H9 (cell line): ENCODE measurements around the gene SYT9. TPM values are rescaled to one million over a fixed set of nuclear protein-coding genes. Genes with fewer than 3 reads are reported as not detected.

ENCODE experiments used
- DNase-seq: peaks from one replicate; pipeline ENCODE4 v3.0.0-alpha.2; 2017
- H2AFZ ChIP-seq: one replicate; pipeline ENCODE4 v1.6.1; 2013; ENCODE audit warnings: mild to moderate bottlenecking, low read length, control low read depth, moderate library complexity
- H2AK5ac ChIP-seq: 2 replicates; pipeline ENCODE4 v1.6.1; 2013; ENCODE audit warnings: low read length, control low read depth, mixed read lengths; ENCODE audit not compliant: insufficient read length
- H2BK120ac ChIP-seq: one replicate; pipeline ENCODE4 v1.6.1; 2013; ENCODE audit warnings: low read depth, mild to moderate bottlenecking, low read length, control low read depth, inconsistent platforms; ENCODE audit not compliant: poor library complexity, severe bottlenecking
- H2BK12ac ChIP-seq: 2 replicates; pipeline ENCODE4 v1.6.1; 2013; ENCODE audit warnings: low read length, control low read depth, mixed read lengths, low read depth; ENCODE audit not compliant: insufficient read length
- H2BK15ac ChIP-seq: 2 replicates; pipeline ENCODE4 v1.6.1; 2013; ENCODE audit warnings: low read depth, low read length, control low read depth
- H2BK20ac ChIP-seq: one replicate; pipeline ENCODE4 v1.6.1; 2013; ENCODE audit warnings: low read depth, mild to moderate bottlenecking, low read length, control low read depth, inconsistent platforms; ENCODE audit not compliant: poor library complexity, severe bottlenecking
- H2BK5ac ChIP-seq: 2 replicates; pipeline ENCODE4 v1.6.1; 2013; ENCODE audit warnings: low read length, control low read depth, mixed read lengths; ENCODE audit not compliant: insufficient read length
- H3K14ac ChIP-seq: 2 replicates; pipeline ENCODE4 v1.6.1; 2013; ENCODE audit warnings: low read length, control low read depth; ENCODE audit not compliant: insufficient read depth
- H3K18ac ChIP-seq: 2 replicates; pipeline ENCODE4 v1.6.1; 2013; ENCODE audit warnings: low read depth, mild to moderate bottlenecking, mixed read lengths, low read length, control low read depth; ENCODE audit not compliant: insufficient read length
- H3K23ac ChIP-seq: 2 replicates; pipeline ENCODE4 v1.6.1; 2013; ENCODE audit warnings: low read length, control low read depth, mixed read lengths, low read depth; ENCODE audit not compliant: insufficient read length
- H3K23me2 ChIP-seq: 2 replicates; pipeline ENCODE4 v1.6.1; 2013; ENCODE audit warnings: low read depth, mild to moderate bottlenecking, mixed read lengths, low read length, control low read depth; ENCODE audit not compliant: insufficient read length, poor library complexity, severe bottlenecking
- H3K27ac ChIP-seq: 2 replicates; pipeline ENCODE4 v1.5.1; 2013; ENCODE audit warnings: low read length, control low read depth, mixed read lengths, low read depth; ENCODE audit not compliant: insufficient read length
- H3K27me3 ChIP-seq: 2 replicates; pipeline ENCODE4 v1.6.1; 2013; ENCODE audit warnings: low read length, control low read depth, inconsistent platforms; ENCODE audit not compliant: insufficient read depth
- H3K4ac ChIP-seq: 2 replicates; pipeline ENCODE4 v1.6.1; 2013; ENCODE audit warnings: low read depth, mild to moderate bottlenecking, control low read depth, inconsistent platforms, low read length, moderate library complexity
- H3K4me1 ChIP-seq: 2 replicates; pipeline ENCODE4 v1.6.1; 2013; ENCODE audit warnings: low read length, control low read depth, inconsistent platforms; ENCODE audit not compliant: insufficient read depth
- H3K4me2 ChIP-seq: 2 replicates; pipeline ENCODE4 v1.6.1; 2013; ENCODE audit warnings: low read length, control low read depth, mixed read lengths; ENCODE audit not compliant: insufficient read length, insufficient read depth
- H3K56ac ChIP-seq: 2 replicates; pipeline ENCODE4 v1.6.1; 2013; ENCODE audit warnings: low read depth, mild to moderate bottlenecking, mixed read lengths, low read length, control low read depth; ENCODE audit not compliant: insufficient read length
- H3K79me1 ChIP-seq: 2 replicates; pipeline ENCODE4 v1.6.1; 2013; ENCODE audit warnings: low read depth, mild to moderate bottlenecking, moderate library complexity, low read length, control low read depth, inconsistent platforms; ENCODE audit not compliant: insufficient read depth, poor library complexity, severe bottlenecking
- H3K79me2 ChIP-seq: 2 replicates; pipeline ENCODE4 v1.6.1; 2013; ENCODE audit warnings: low read length, control low read depth, inconsistent platforms; ENCODE audit not compliant: insufficient read depth
- H3K9ac ChIP-seq: 2 replicates; pipeline ENCODE4 v1.6.1; 2013; ENCODE audit warnings: low read length, control low read depth, mixed read lengths; ENCODE audit not compliant: insufficient read length; ENCODE audit errors: extremely low read depth
- H3K9me3 ChIP-seq: one replicate; pipeline ENCODE4 v1.6.1; 2013; ENCODE audit warnings: low read depth, low read length, inconsistent platforms; ENCODE audit not compliant: control insufficient read depth
- H3T11ph ChIP-seq: one replicate; pipeline ENCODE4 v1.6.1; 2013; ENCODE audit warnings: mild to moderate bottlenecking, low read length, control low read depth, inconsistent platforms
- H4K20me1 ChIP-seq: one replicate; pipeline ENCODE4 v1.6.1; 2013; ENCODE audit not compliant: control insufficient read depth, insufficient read length, insufficient read depth
- H4K5ac ChIP-seq: 2 replicates; pipeline ENCODE4 v1.6.1; 2013; ENCODE audit warnings: low read depth, mild to moderate bottlenecking, mixed read lengths, low read length, control low read depth; ENCODE audit not compliant: insufficient read length
- H4K8ac ChIP-seq: replicated peaks from 2 replicates; pipeline ENCODE4 v1.6.1; 2013; ENCODE audit warnings: low read length, control low read depth, mixed read lengths, low read depth; ENCODE audit not compliant: insufficient read length
- H4K91ac ChIP-seq: 2 replicates; pipeline ENCODE4 v1.6.1; 2013; ENCODE audit warnings: low read depth, mild to moderate bottlenecking, moderate library complexity, mixed read lengths, low read length, control low read depth; ENCODE audit not compliant: insufficient read length
- H3K27ac Mint-ChIP-seq, 3 experiments: 2 replicates in 2 of 3; 3 replicates in 1 of 3; pipeline ENCODE4 v1.8.0; 2020 to 2021; ENCODE audit warnings: mixed read lengths in 3 of 3, mild to moderate bottlenecking in 1 of 3, moderate library complexity in 1 of 3
- H3K27me3 Mint-ChIP-seq: 2 replicates; pipeline ENCODE4 v1.8.0; 2021; ENCODE audit warnings: low read depth, mild to moderate bottlenecking, moderate library complexity, mixed read lengths
- H3K36me3 Mint-ChIP-seq, 3 experiments: 2 replicates in 2 of 3; 3 replicates in 1 of 3; pipeline ENCODE4 v1.8.0; 2020 to 2021; ENCODE audit warnings: low read depth in 3 of 3, mixed read lengths in 3 of 3; ENCODE audit not compliant: insufficient read depth in 1 of 3
- H3K4me1 Mint-ChIP-seq, 2 experiments: 2 replicates each; pipeline ENCODE4 v1.8.0; 2020; ENCODE audit warnings: mixed read lengths in 2 of 2
- H3K4me3 Mint-ChIP-seq, 2 experiments: 2 replicates in 1 of 2; 3 replicates in 1 of 2; pipeline ENCODE4 v1.8.0; 2020 to 2021; ENCODE audit warnings: mild to moderate bottlenecking in 2 of 2, mixed read lengths in 2 of 2, moderate library complexity in 1 of 2
- H3K9me3 Mint-ChIP-seq, 2 experiments: 2 replicates in 1 of 2; 3 replicates in 1 of 2; pipeline ENCODE4 v1.8.0; 2020; ENCODE audit warnings: mild to moderate bottlenecking in 2 of 2, mixed read lengths in 2 of 2, moderate library complexity in 1 of 2
- CTCF ChIP-seq: fragments of 200-600 bp; sonication (generic); conservative IDR thresholded peaks from 3 replicates; pipeline ENCODE4 v1.8.0; 2021; ENCODE audit warnings: antibody characterized with exemption, mild to moderate bottlenecking
- WGBS: extraction: QIAGEN DNeasy Blood & Tissue Kit; methylation state at CpG from one replicate; pipeline ENCODE4 v1.1.7; 2013; ENCODE audit warnings: missing lambda C conversion rate, low lambda C conversion rate, mixed read lengths; ENCODE audit not compliant: insufficient read length; ENCODE audit errors: extremely low coverage; 5-methylcytosine and 5-hydroxymethylcytosine counted together
- total RNA-seq: library from RNA; stranded (reverse); gene quantifications from 2 replicates; pipeline ENCODE4 v1.2.1, GENCODE V29; 2021

The SYT9 gene
- total RNA-seq, 1 experiment from 2014 or later, result 0.63 TPM

- Histone ChIP-seq H2BK12ac (no peak overlapping the region), H3K23me2 (no peaks in the 10 kb centered on the region), H3K14ac (no peak overlapping the region), H4K8ac (no peak overlapping the region), H2BK20ac (no peak overlapping the region), H3K9me3 (no peaks in the 10 kb centered on the region), H3K79me2 (no peaks in the 10 kb centered on the region), H2BK5ac (no peak overlapping the region), H2BK120ac (no peak overlapping the region), H3K79me1 (no peaks in the 10 kb centered on the region), H3K23ac (no peak overlapping the region), H3K27ac (no peak overlapping the region), H3T11ph (no peak overlapping the region), H3K4me1 (no peaks in the 10 kb centered on the region), H4K5ac (no peak overlapping the region), H2BK15ac (no peak overlapping the region), H2AFZ (no peak overlapping the region), H3K9ac (no peak overlapping the region), H2AK5ac (no peak overlapping the region), H3K4me2 (no peak overlapping the region), H4K20me1 (no peaks in the 10 kb centered on the region), H4K91ac (no peak overlapping the region), H3K27me3 (no peaks in the 10 kb centered on the region), H3K18ac (no peak overlapping the region), H3K4ac (no peak overlapping the region), H3K56ac (no peak overlapping the region)
- WGBS, result no CpG with 5 or more reads among the region's 3 CpGs
- Mint-ChIP-seq H3K27ac (no peak overlapping the region), H3K4me1 (peaks cover 4% of the 10 kb centered on the region in 2 experiments; a peak in 3 of 4 replicates), H3K36me3 (no peaks in the 10 kb centered on the region), H3K9me3 (peaks cover 0 to 4% of the 10 kb centered on the region in 2 experiments; a peak in 2 of 5 replicates), H3K4me3 (no peak overlapping the region), H3K27me3 (no peaks in the 10 kb centered on the region; the same call in 1 of the 2 replicates)
- 0 out of 3 replicates have a peak, but pooled peaks have one; percentile 27 for TF ChIP-seq CTCF
- no peak for DNase-seq
These were observed 47.7 kb downstream of the SYT9 start for GRCh38 chr11:7299393-7299792.
